GM12878 (cell line): Measurements from ENCODE around the gene MTAP. TPM values are rescaled to one million over a fixed set of nuclear protein-coding genes. Genes with fewer than 3 reads are reported as not detected.

ENCODE experiments used
- ATAC-seq: fragments of 200-7000 bp; cut with Tn5 transposase; 3 replicates; pipeline ENCODE4 v1.9.1; 2020; ENCODE audit warnings: mild to moderate bottlenecking, moderate library complexity
- BruUV-seq: library from RNA; stranded (reverse); fragments of 400-500 nt; replicated peaks from 2 replicates; lab custom pipeline; 2021; lab: Mats Ljungman, UMichigan
- CTCF ChIA-PET: fragments of 300-600 bp; sonication (Branson Sonifier 250); formaldehyde crosslinking; extraction: SDS; loops from one replicate; lab custom pipeline; 2021; ENCODE audit warnings: inconsistent platforms; lab: Yijun Ruan, JAX
- POLR2A ChIA-PET: fragments of 350-600 bp; formaldehyde crosslinking; extraction: SDS; loops from one replicate; lab custom pipeline; 2021; ENCODE audit warnings: inconsistent platforms; lab: Charles Lee
- RAD21 ChIA-PET: fragments of 300-600 bp; sonication (Branson Sonifier 250); formaldehyde crosslinking; loops from one replicate; lab custom pipeline; 2023; ENCODE audit warnings: antibody characterized with exemption; ENCODE audit not compliant: unreplicated experiment; lab: Charles Lee
- SMC1A ChIA-PET: fragments of 300-600 bp; sonication (Branson Sonifier 250); formaldehyde crosslinking; loops from one replicate; lab custom pipeline; 2023; ENCODE audit not compliant: unreplicated experiment, uncharacterized antibody; lab: Charles Lee
- DNase-seq: peaks from one replicate; pipeline ENCODE4 v3.0.0-alpha.2; 2011; ENCODE audit warnings: low read depth, low spot score
- FAIRE-seq: peaks from 3 replicates; lab custom pipeline; 2011; peaks lifted over from hg19 to GRCh38; lab: Jason Lieb, UNC
- H2AFZ ChIP-seq: 2 replicates; pipeline ENCODE4 v1.6.0; 2011; ENCODE audit warnings: low read depth, low read length, control low read depth; ENCODE audit not compliant: control insufficient read depth
- H3K27ac ChIP-seq: 2 replicates; pipeline ENCODE4 v1.5.1; 2011; ENCODE audit warnings: control low read depth; ENCODE audit not compliant: control insufficient read depth, insufficient read depth
- H3K27me3 ChIP-seq, 2 experiments: replicated peaks in 1 of 2; 2 replicates each; pipeline versions ENCODE4 v1.6.0 to v1.6.1; 2011; ENCODE audit warnings: low read length in 1 of 2; ENCODE audit not compliant: control insufficient read depth in 2 of 2, insufficient read depth in 2 of 2
- H3K36me3 ChIP-seq, 2 experiments: 2 replicates each; pipeline ENCODE4 v1.5.1; 2011; ENCODE audit warnings: low read length in 1 of 2; ENCODE audit not compliant: control insufficient read depth in 2 of 2, insufficient read depth in 2 of 2
- H3K4me1 ChIP-seq: 2 replicates; pipeline ENCODE4 v1.6.1; 2011; ENCODE audit warnings: mild to moderate bottlenecking, low read length, moderate library complexity, mixed read lengths; ENCODE audit not compliant: control insufficient read depth, insufficient read depth
- H3K4me2 ChIP-seq: 2 replicates; pipeline ENCODE4 v1.6.0; 2011; ENCODE audit warnings: control low read depth; ENCODE audit not compliant: control insufficient read depth, insufficient read depth
- H3K4me3 ChIP-seq: fragments of 200-600 bp; sonication (generic); 2 replicates; pipeline ENCODE4 v1.5.1; 2016
- H3K79me2 ChIP-seq: 2 replicates; pipeline ENCODE4 v1.6.0; 2011; ENCODE audit warnings: low read length; ENCODE audit not compliant: control insufficient read depth, insufficient read depth
- H3K9ac ChIP-seq: 2 replicates; pipeline ENCODE4 v1.8.0; 2011; ENCODE audit warnings: low read length, control low read depth, mixed read lengths; ENCODE audit not compliant: control insufficient read depth, insufficient read depth
- H3K9me3 ChIP-seq: replicated peaks from 3 replicates; pipeline ENCODE4 v1.5.1; 2011; ENCODE audit warnings: mild to moderate bottlenecking, low read length; ENCODE audit not compliant: control insufficient read depth, insufficient read depth
- H4K20me1 ChIP-seq: 2 replicates; pipeline ENCODE4 v1.6.0; 2011; ENCODE audit not compliant: control insufficient read depth, insufficient read depth
- CHD2 ChIP-seq: IDR thresholded peaks from 2 replicates; pipeline ENCODE4 v1.6.1; 2011; ENCODE audit warnings: low read depth, low read length, improper control_type of control experiment, borderline replicate concordance
- ESRRA ChIP-seq: IDR thresholded peaks from 2 replicates; pipeline ENCODE4 v1.6.1; 2012; ENCODE audit warnings: mild to moderate bottlenecking, low read length, improper control_type of control experiment
- LARP7 ChIP-seq: fragments of 450-650 bp; IDR thresholded peaks from 2 replicates; pipeline ENCODE4 v1.6.1; 2017; ENCODE audit warnings: mild to moderate bottlenecking
- NR2C1 ChIP-seq: fragments of 450-650 bp; IDR thresholded peaks from 2 replicates; pipeline ENCODE4 v1.6.1; 2017; ENCODE audit warnings: antibody characterized with exemption, mild to moderate bottlenecking, moderate library complexity
- RELA ChIP-seq: fragments of 450-650 bp; IDR thresholded peaks from 2 replicates; pipeline ENCODE4 v1.8.0; 2014; ENCODE audit warnings: borderline replicate concordance; ENCODE audit not compliant: partially characterized antibody
- TAF1 ChIP-seq: IDR thresholded peaks from 2 replicates; pipeline ENCODE4 v1.6.1; 2011; ENCODE audit warnings: mild to moderate bottlenecking, low read depth, low read length, borderline replicate concordance
- ZNF384 ChIP-seq: IDR thresholded peaks from 2 replicates; pipeline ENCODE4 v1.6.1; 2012; ENCODE audit warnings: low read depth, mild to moderate bottlenecking, low read length, improper control_type of control experiment, borderline replicate concordance
- WGBS: methylation state at CpG from one replicate; pipeline ENCODE4 v1.1.6; 2016; ENCODE audit warnings: low lambda C conversion rate; ENCODE audit not compliant: insufficient replicate concordance, insufficient coverage; ENCODE audit errors: missing lambda C conversion rate; 5-methylcytosine and 5-hydroxymethylcytosine counted together
- in situ Hi-C: fragments of 300-500 bp; cut with MboI; formaldehyde crosslinking; loops from 9 replicates; pipeline ENCODE4 v1.14.3; 2018; ENCODE audit warnings: mixed read lengths
- intact Hi-C: fragments of 100-400 bp; cut with micrococcal nuclease; formaldehyde crosslinking; loops from one replicate; pipeline ENCODE4 v1.14.2; 2022; ENCODE audit not compliant: unreplicated experiment
- polyA plus RNA-seq, 11 experiments: library from polyadenylated mRNA; depleted of rRNA in 4 of 11; unstranded in 6 of 11; stranded (reverse) in 5 of 11; fragments of >200 nt; fragmentation: Nextera tagmentation in 4 of 11; fragmentation: Illumina TruSeq in 1 of 11; extraction: Ambion mirVana in 4 of 11; extraction: Trizol in 1 of 11; gene quantifications; 1 replicate in 1 of 11; 2 replicates in 10 of 11; pipeline versions ENCODE4 v1.2.1 to v1.2.3, GENCODE V29; 2011 to 2016; ENCODE audit warnings: inconsistent platforms in 2 of 11, missing spikeins in 2 of 11, low read depth in 1 of 11
- total RNA-seq, 4 experiments: library from RNA; depleted of rRNA in 3 of 4; stranded (reverse); fragments of >200 nt in 3 of 4; fragmentation: Illumina TruSeq in 1 of 4; extraction: Trizol in 1 of 4; gene quantifications; 2 replicates each; pipeline versions ENCODE4 v1.2.1 to v1.2.3, GENCODE V29; 2013 to 2021
- TF ChIP-seq, protein P1 (sequence below): fragments of 150-350 bp; IDR thresholded peaks from 2 replicates; pipeline ENCODE4 v1.6.1; 2016; ENCODE audit warnings: low read depth, low read length
- TF ChIP-seq, protein P2 (sequence below): fragments of 450-650 bp; IDR thresholded peaks from 2 replicates; pipeline ENCODE4 v1.6.1; 2016; ENCODE audit warnings: mild to moderate bottlenecking, moderate library complexity, borderline replicate concordance

MTAP gene
- total and polyA plus RNA-seq, 10 of the 15 experiments (the other 5 are each of a cell fraction or from before 2014, with no cell fraction given): 16.4 to 29.9 (median 22.6) TPM

DNA sequence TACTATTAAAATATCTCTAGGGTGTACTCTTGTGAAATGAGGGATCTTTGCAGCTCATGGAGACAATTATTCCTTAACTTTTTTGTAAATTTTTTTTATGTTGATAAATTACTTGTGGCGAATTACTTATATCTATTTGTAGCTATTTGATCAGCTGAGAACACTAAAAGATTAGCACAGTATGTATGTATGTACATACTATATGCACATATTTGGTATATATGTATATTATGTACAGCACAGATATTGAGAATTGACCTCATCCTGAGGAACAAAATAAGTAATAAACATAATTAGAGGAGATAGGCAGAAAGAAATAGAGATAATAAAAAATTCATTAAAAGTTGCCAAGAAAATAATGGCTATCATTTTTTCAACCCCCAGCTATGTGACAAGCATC lies 180.0 kb downstream of the MTAP start:
- CTCF ChIA-PET: interaction anchor here (1.1 to 4.9 kb wide), 3 partner anchors 21 to 169 kb away, joined by 3 to 30 read pairs (median 3); partner anchors contain the start of gene CDKN2B
- Histone ChIP-seq H3K36me3 (no peaks in the 10 kb centered on the region), H3K4me1 (no peaks in the 10 kb centered on the region), H3K9me3 (no peaks in the 10 kb centered on the region), H3K9ac (no peak overlapping the region), H4K20me1 (no peaks in the 10 kb centered on the region; the same call in 1 of the 2 replicates), H3K27ac (no peak overlapping the region), H3K27me3 (0 out of 4 replicates have a peak, but pooled peaks cover 0 to 3% of the 10 kb centered on the region in 2 experiments), H2AFZ (no peak overlapping the region), H3K4me2 (no peak overlapping the region), H3K79me2 (no peaks in the 10 kb centered on the region)
- BruUV-seq: no TSS peak
- SMC1A ChIA-PET: interaction anchor here (1.2 to 1.7 kb wide), 2 partner anchors 24 to 27 kb away, joined by 4 read pairs; partner anchors contain the start of gene CDKN2B
- RAD21 ChIA-PET: no interaction called here
- in situ Hi-C loops: no loop called here
- intact Hi-C loops: no loop called here
- DNase-seq: no peak
- ATAC-seq: no peak
- POLR2A ChIA-PET: interaction anchor here (1.1 kb wide), 1 partner anchor 10 kb away, joined by 4 read pairs; no protein-coding TSS in a partner anchor
- whole genome bisulfite sequencing: 96% methylated on average over 1 of the region's 1 CpG
- FAIRE-seq: no peak
- TF ChIP-seq, protein P1, sequence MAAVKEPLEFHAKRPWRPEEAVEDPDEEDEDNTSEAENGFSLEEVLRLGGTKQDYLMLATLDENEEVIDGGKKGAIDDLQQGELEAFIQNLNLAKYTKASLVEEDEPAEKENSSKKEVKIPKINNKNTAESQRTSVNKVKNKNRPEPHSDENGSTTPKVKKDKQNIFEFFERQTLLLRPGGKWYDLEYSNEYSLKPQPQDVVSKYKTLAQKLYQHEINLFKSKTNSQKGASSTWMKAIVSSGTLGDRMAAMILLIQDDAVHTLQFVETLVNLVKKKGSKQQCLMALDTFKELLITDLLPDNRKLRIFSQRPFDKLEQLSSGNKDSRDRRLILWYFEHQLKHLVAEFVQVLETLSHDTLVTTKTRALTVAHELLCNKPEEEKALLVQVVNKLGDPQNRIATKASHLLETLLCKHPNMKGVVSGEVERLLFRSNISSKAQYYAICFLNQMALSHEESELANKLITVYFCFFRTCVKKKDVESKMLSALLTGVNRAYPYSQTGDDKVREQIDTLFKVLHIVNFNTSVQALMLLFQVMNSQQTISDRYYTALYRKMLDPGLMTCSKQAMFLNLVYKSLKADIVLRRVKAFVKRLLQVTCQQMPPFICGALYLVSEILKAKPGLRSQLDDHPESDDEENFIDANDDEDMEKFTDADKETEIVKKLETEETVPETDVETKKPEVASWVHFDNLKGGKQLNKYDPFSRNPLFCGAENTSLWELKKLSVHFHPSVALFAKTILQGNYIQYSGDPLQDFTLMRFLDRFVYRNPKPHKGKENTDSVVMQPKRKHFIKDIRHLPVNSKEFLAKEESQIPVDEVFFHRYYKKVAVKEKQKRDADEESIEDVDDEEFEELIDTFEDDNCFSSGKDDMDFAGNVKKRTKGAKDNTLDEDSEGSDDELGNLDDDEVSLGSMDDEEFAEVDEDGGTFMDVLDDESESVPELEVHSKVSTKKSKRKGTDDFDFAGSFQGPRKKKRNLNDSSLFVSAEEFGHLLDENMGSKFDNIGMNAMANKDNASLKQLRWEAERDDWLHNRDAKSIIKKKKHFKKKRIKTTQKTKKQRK: no peak
- TF ChIP-seq, protein P2, sequence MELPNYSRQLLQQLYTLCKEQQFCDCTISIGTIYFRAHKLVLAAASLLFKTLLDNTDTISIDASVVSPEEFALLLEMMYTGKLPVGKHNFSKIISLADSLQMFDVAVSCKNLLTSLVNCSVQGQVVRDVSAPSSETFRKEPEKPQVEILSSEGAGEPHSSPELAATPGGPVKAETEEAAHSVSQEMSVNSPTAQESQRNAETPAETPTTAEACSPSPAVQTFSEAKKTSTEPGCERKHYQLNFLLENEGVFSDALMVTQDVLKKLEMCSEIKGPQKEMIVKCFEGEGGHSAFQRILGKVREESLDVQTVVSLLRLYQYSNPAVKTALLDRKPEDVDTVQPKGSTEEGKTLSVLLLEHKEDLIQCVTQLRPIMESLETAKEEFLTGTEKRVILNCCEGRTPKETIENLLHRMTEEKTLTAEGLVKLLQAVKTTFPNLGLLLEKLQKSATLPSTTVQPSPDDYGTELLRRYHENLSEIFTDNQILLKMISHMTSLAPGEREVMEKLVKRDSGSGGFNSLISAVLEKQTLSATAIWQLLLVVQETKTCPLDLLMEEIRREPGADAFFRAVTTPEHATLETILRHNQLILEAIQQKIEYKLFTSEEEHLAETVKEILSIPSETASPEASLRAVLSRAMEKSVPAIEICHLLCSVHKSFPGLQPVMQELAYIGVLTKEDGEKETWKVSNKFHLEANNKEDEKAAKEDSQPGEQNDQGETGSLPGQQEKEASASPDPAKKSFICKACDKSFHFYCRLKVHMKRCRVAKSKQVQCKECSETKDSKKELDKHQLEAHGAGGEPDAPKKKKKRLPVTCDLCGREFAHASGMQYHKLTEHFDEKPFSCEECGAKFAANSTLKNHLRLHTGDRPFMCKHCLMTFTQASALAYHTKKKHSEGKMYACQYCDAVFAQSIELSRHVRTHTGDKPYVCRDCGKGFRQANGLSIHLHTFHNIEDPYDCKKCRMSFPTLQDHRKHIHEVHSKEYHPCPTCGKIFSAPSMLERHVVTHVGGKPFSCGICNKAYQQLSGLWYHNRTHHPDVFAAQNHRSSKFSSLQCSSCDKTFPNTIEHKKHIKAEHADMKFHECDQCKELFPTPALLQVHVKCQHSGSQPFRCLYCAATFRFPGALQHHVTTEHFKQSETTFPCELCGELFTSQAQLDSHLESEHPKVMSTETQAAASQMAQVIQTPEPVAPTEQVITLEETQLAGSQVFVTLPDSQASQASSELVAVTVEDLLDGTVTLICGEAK: no peak
- no peak for TF ChIP-seq RELA
- TF ChIP-seq ZNF384: no peak
- TF ChIP-seq TAF1: no peak
- TF ChIP-seq LARP7: no peak
- TF ChIP-seq CHD2: no peak
- no peak for TF ChIP-seq ESRRA
- TF ChIP-seq NR2C1: no peak
- TF ChIP-seq, all 136 proteins: peak for 0
- H3K4me3 ChIP-seq: no peak overlapping the region
